Fibroblast of lung (primary cell): Measurements from ENCODE around the gene PODXL2. TPM values are rescaled to one million over a fixed set of nuclear protein-coding genes. Genes with fewer than 3 reads are reported as not detected.

Experiments used
- DNase-seq, 2 donors: peaks; one replicate each; pipeline versions ENCODE4 v3.0.0 to v3.0.0-alpha.2; 2010; ENCODE audit warnings: low read depth in 2 of 2
- H2AFZ ChIP-seq: 2 replicates; pipeline ENCODE4 v1.5.1; 2012; ENCODE audit warnings: low read length, control low read depth, inconsistent platforms
- H3K27ac ChIP-seq: 2 replicates; pipeline ENCODE4 v1.5.1; 2011; ENCODE audit warnings: low read length, control low read depth; ENCODE audit not compliant: insufficient read depth
- H3K27me3 ChIP-seq: 2 replicates; pipeline ENCODE4 v1.5.1; 2011; ENCODE audit warnings: mild to moderate bottlenecking, low read length; ENCODE audit not compliant: control insufficient read depth, insufficient read depth
- H3K36me3 ChIP-seq: 2 replicates; pipeline ENCODE4 v1.5.1; 2011; ENCODE audit warnings: low read length; ENCODE audit not compliant: control insufficient read depth, insufficient read depth
- H3K4me1 ChIP-seq: 2 replicates; pipeline ENCODE4 v1.5.1; 2011; ENCODE audit warnings: low read length; ENCODE audit not compliant: control insufficient read depth, insufficient read depth; ENCODE audit errors: extremely low read depth
- H3K4me2 ChIP-seq: 2 replicates; pipeline ENCODE4 v1.5.1; 2011; ENCODE audit warnings: low read length, control low read depth; ENCODE audit not compliant: insufficient read depth; ENCODE audit errors: extremely low read depth
- H3K4me3 ChIP-seq, 4 experiments: fragments of 200-600 bp in 1 of 4; sonication (generic) in 1 of 4; replicated peaks in 1 of 4; 2 replicates each; pipeline ENCODE4 v1.5.1; 2011 to 2016; ENCODE audit warnings: low read length in 4 of 4, low read depth in 3 of 4, mild to moderate bottlenecking in 3 of 4, control low read depth in 2 of 4, inconsistent platforms in 1 of 4, mixed read lengths in 1 of 4; ENCODE audit not compliant: insufficient read depth in 1 of 4; ENCODE audit errors: control extremely low read depth in 1 of 4
- H3K79me2 ChIP-seq: 2 replicates; pipeline ENCODE4 v1.5.1; 2012; ENCODE audit warnings: mild to moderate bottlenecking, low read length, inconsistent platforms; ENCODE audit not compliant: control insufficient read depth, insufficient read depth
- H3K9ac ChIP-seq: 2 replicates; pipeline ENCODE4 v1.5.1; 2011; ENCODE audit warnings: mild to moderate bottlenecking, low read length, control low read depth; ENCODE audit not compliant: insufficient read depth
- H3K9me3 ChIP-seq: 2 replicates; pipeline ENCODE4 v1.5.1; 2012; ENCODE audit warnings: low read depth, low read length; ENCODE audit not compliant: control insufficient read depth, insufficient read depth
- H4K20me1 ChIP-seq: 2 replicates; pipeline ENCODE4 v1.5.1; 2011; ENCODE audit warnings: low read length; ENCODE audit not compliant: control insufficient read depth, insufficient read depth; ENCODE audit errors: extremely low read depth
- EZH2 ChIP-seq: IDR thresholded peaks from 2 replicates; pipeline ENCODE4 v1.5.1; 2012; ENCODE audit warnings: low read length, control low read depth, mild to moderate bottlenecking; ENCODE audit errors: missing control alignments
- polyA plus RNA-seq, 2 donors: library from polyadenylated mRNA; depleted of rRNA in 1 of 2; stranded (reverse) in 1 of 2; unstranded in 1 of 2; fragments of >200 nt; gene quantifications; 2 replicates each; pipeline ENCODE4 v1.2.1, GENCODE V29; 2011 to 2012; ENCODE audit warnings: missing spikeins in 1 of 2
- total RNA-seq: library from RNA; depleted of rRNA; stranded (reverse); fragments of >200 nt; gene quantifications from 2 replicates; pipeline ENCODE4 v1.2.1, GENCODE V29; 2014
- TF ChIP-seq, protein P1 (sequence below), 2 donors: IDR thresholded peaks in 1 of 2; conservative IDR thresholded peaks in 1 of 2; 1 replicate in 1 of 2; 2 replicates in 1 of 2; pipeline ENCODE4 v1.5.1; 2011 to 2012; ENCODE audit warnings: low read length in 2 of 2, control low read depth in 1 of 2, inconsistent platforms in 1 of 2, low read depth in 1 of 2, mild to moderate bottlenecking in 1 of 2

Gene PODXL2
- total and polyA plus RNA-seq, 2 donors (not counting 1 experiment from before 2014, with no cell fraction given) = 0.50 to 0.98 TPM

GRCh38 chr3:127663151-127663550 is 34.2 kb downstream of the PODXL2 start:
- H3K27me3 ChIP-seq = no peaks in the 10 kb centered on the region
- H3K79me2 ChIP-seq = no peaks in the 10 kb centered on the region
- H2AFZ ChIP-seq = no peak overlapping the region
- TF ChIP-seq, protein P1, sequence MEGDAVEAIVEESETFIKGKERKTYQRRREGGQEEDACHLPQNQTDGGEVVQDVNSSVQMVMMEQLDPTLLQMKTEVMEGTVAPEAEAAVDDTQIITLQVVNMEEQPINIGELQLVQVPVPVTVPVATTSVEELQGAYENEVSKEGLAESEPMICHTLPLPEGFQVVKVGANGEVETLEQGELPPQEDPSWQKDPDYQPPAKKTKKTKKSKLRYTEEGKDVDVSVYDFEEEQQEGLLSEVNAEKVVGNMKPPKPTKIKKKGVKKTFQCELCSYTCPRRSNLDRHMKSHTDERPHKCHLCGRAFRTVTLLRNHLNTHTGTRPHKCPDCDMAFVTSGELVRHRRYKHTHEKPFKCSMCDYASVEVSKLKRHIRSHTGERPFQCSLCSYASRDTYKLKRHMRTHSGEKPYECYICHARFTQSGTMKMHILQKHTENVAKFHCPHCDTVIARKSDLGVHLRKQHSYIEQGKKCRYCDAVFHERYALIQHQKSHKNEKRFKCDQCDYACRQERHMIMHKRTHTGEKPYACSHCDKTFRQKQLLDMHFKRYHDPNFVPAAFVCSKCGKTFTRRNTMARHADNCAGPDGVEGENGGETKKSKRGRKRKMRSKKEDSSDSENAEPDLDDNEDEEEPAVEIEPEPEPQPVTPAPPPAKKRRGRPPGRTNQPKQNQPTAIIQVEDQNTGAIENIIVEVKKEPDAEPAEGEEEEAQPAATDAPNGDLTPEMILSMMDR (conservative IDR thresholded peaks at IDR 0.05 in 1 of 2, IDR thresholded peaks at IDR 0.05 in 1 of 2; ENCODE audit: low read depth in 1 of 2, low read length in 2 of 2) = no peak
- no peak for TF ChIP-seq EZH2
- no peak for DNase-seq
- H3K9me3 ChIP-seq = no peaks in the 10 kb centered on the region
- H3K4me1 ChIP-seq = no peaks in the 10 kb centered on the region
- no peak overlapping the region for H3K4me3 ChIP-seq
- no peak overlapping the region for H3K4me2 ChIP-seq
- H3K36me3 ChIP-seq = no peaks in the 10 kb centered on the region
- no peak overlapping the region for H3K27ac ChIP-seq
- H4K20me1 ChIP-seq = no peaks in the 10 kb centered on the region
- H3K9ac ChIP-seq = no peak overlapping the region

GRCh38 chr3:127665165-127665564 is 36.2 kb downstream of the PODXL2 start:
- Histone ChIP-seq H3K4me3 (no peak overlapping the region), H3K9me3 (no peaks in the 10 kb centered on the region), H3K79me2 (no peaks in the 10 kb centered on the region), H3K9ac (no peak overlapping the region), H3K4me1 (no peaks in the 10 kb centered on the region), H4K20me1 (no peaks in the 10 kb centered on the region), H2AFZ (no peak overlapping the region), H3K36me3 (no peaks in the 10 kb centered on the region), H3K27me3 (no peaks in the 10 kb centered on the region), H3K4me2 (no peak overlapping the region), H3K27ac (no peak overlapping the region)
- DNase-seq = no peak
- TF ChIP-seq EZH2 = no peak
- TF ChIP-seq, protein P1 (conservative IDR thresholded peaks at IDR 0.05 in 1 of 2, IDR thresholded peaks at IDR 0.05 in 1 of 2; ENCODE audit: low read depth in 1 of 2, low read length in 2 of 2) = no peak

- Histone ChIP-seq H3K4me1 (no peaks in the 10 kb centered on the region), H3K9ac (no peak overlapping the region), H3K9me3 (no peaks in the 10 kb centered on the region), H3K36me3 (no peaks in the 10 kb centered on the region), H3K4me3 (no peak overlapping the region), H3K79me2 (no peaks in the 10 kb centered on the region), H3K4me2 (no peak overlapping the region), H3K27ac (no peak overlapping the region), H4K20me1 (no peaks in the 10 kb centered on the region), H2AFZ (no peak overlapping the region), H3K27me3 (no peaks in the 10 kb centered on the region)
- DNase-seq = no peak
- TF ChIP-seq, protein P1 (conservative IDR thresholded peaks at IDR 0.05 in 1 of 2, IDR thresholded peaks at IDR 0.05 in 1 of 2; ENCODE audit: low read depth in 1 of 2, low read length in 2 of 2) = no peak
Observed at GRCh38 chr3:127665586-127665985, 36.6 kb downstream of the PODXL2 start.
